Measurements from ENCODE around the gene ATP8B4.

Gene ATP8B4

GRCh38 chr15:49988766-49989165 is 130.3 kb downstream of the ATP8B4 start:
- Histone ChIP-seq H3K4me2 (no peak overlapping the region), H3K27ac (no peak overlapping the region), H3K79me2 (ENCODE audit: insufficient read depth, low read depth) (no peaks in the 10 kb centered on the region), H3K36me3 (ENCODE audit: insufficient read depth) (no peaks in the 10 kb centered on the region), H3K27me3 (ENCODE audit: insufficient read depth, low read depth) (no peaks in the 10 kb centered on the region), H3K4me1 (ENCODE audit: low read depth, poor library complexity, severe bottlenecking) (no peaks in the 10 kb centered on the region), H3K9ac (no peak overlapping the region), H3K4me3 (IDR thresholded peaks at IDR 0.05; ENCODE audit: insufficient read depth, low read depth, low read length) (no peak overlapping the region), H2AFZ (ENCODE audit: low read depth) (no peak overlapping the region), H4K20me1 (ENCODE audit: insufficient read depth) (no peaks in the 10 kb centered on the region)
- no peak for TF ChIP-seq CTCF (conservative IDR thresholded peaks at IDR 0.05; ENCODE audit: low read depth, low read length)

- H3K9ac ChIP-seq, result no peak overlapping the region
- no peaks in the 10 kb centered on the region for H3K36me3 ChIP-seq (ENCODE audit: insufficient read depth)
- TF ChIP-seq CTCF (conservative IDR thresholded peaks at IDR 0.05; ENCODE audit: low read depth, low read length), result no peak
- H3K27ac ChIP-seq, result no peak overlapping the region
- H2AFZ ChIP-seq (ENCODE audit: low read depth), result no peak overlapping the region
- no peak overlapping the region for H3K4me3 ChIP-seq (IDR thresholded peaks at IDR 0.05; ENCODE audit: insufficient read depth, low read depth, low read length)
- H3K4me1 ChIP-seq (ENCODE audit: low read depth, poor library complexity, severe bottlenecking), result no peaks in the 10 kb centered on the region
- no peak overlapping the region for H3K4me2 ChIP-seq
- no peaks in the 10 kb centered on the region for H4K20me1 ChIP-seq (ENCODE audit: insufficient read depth)
- no peaks in the 10 kb centered on the region for H3K79me2 ChIP-seq (ENCODE audit: insufficient read depth, low read depth)
- H3K27me3 ChIP-seq (ENCODE audit: insufficient read depth, low read depth), result no peaks in the 10 kb centered on the region
Observed at GRCh38 chr15:49987896-49988295, 131.1 kb downstream of the ATP8B4 start.

GRCh38 chr15:49987198-49987785 is 131.7 kb downstream of the ATP8B4 start:
- H4K20me1 ChIP-seq (ENCODE audit: insufficient read depth), result no peaks in the 10 kb centered on the region
- H3K9ac ChIP-seq, result no peak overlapping the region
- H3K79me2 ChIP-seq (ENCODE audit: insufficient read depth, low read depth), result no peaks in the 10 kb centered on the region
- H3K4me2 ChIP-seq, result no peak overlapping the region
- H3K27me3 ChIP-seq (ENCODE audit: insufficient read depth, low read depth), result no peaks in the 10 kb centered on the region
- no peaks in the 10 kb centered on the region for H3K36me3 ChIP-seq (ENCODE audit: insufficient read depth)
- TF ChIP-seq CTCF (conservative IDR thresholded peaks at IDR 0.05; ENCODE audit: low read depth, low read length), result no peak
- H2AFZ ChIP-seq (ENCODE audit: low read depth), result no peak overlapping the region
- H3K27ac ChIP-seq, result no peak overlapping the region
- no peak overlapping the region for H3K4me3 ChIP-seq (IDR thresholded peaks at IDR 0.05; ENCODE audit: insufficient read depth, low read depth, low read length)
- H3K4me1 ChIP-seq (ENCODE audit: low read depth, poor library complexity, severe bottlenecking), result no peaks in the 10 kb centered on the region

GRCh38 chr15:49986326-49986725 is 132.7 kb downstream of the ATP8B4 start:
- Histone ChIP-seq H3K36me3 (ENCODE audit: insufficient read depth) (no peaks in the 10 kb centered on the region), H3K4me1 (ENCODE audit: low read depth, poor library complexity, severe bottlenecking) (no peaks in the 10 kb centered on the region)

More at GRCh38 chr15:49986326-49986725, 132.7 kb downstream of the ATP8B4 start:
- no peak for TF ChIP-seq CTCF (conservative IDR thresholded peaks at IDR 0.05; ENCODE audit: low read depth, low read length)
- no peak overlapping the region for H3K4me3 ChIP-seq (IDR thresholded peaks at IDR 0.05; ENCODE audit: insufficient read depth, low read depth, low read length)
- no peak overlapping the region for H3K27ac ChIP-seq
- H3K9ac ChIP-seq, result no peak overlapping the region
- no peaks in the 10 kb centered on the region for H4K20me1 ChIP-seq (ENCODE audit: insufficient read depth)
- H3K79me2 ChIP-seq (ENCODE audit: insufficient read depth, low read depth), result no peaks in the 10 kb centered on the region
- H3K4me2 ChIP-seq, result no peak overlapping the region
- H3K27me3 ChIP-seq (ENCODE audit: insufficient read depth, low read depth), result no peaks in the 10 kb centered on the region
- H2AFZ ChIP-seq (ENCODE audit: low read depth), result no peak overlapping the region

All from KMS-11 (cell line).